CD8-positive, alpha-beta memory T cell (primary cell): ENCODE measurements around the gene SLC25A38. TPM values are rescaled to one million over a fixed set of nuclear protein-coding genes. Genes with fewer than 3 reads are reported as not detected.
A peak's percentile ranks its signal among the peaks of the same experiment; 100 is the strongest.

Experiments
- CTCF ChIA-PET: fragments of 350-600 bp; sonication (Branson Sonifier 250); formaldehyde crosslinking; loops from one replicate; lab custom pipeline; 2021; ENCODE audit warnings: antibody characterized with exemption; lab: Charles Lee
- POLR2A ChIA-PET: fragments of 350-600 bp; sonication (Branson Sonifier 250); formaldehyde crosslinking; loops from one replicate; lab custom pipeline; 2021; ENCODE audit warnings: antibody characterized with exemption; lab: Charles Lee
- DNase-seq, 5 donors: peaks; one replicate each; pipeline versions ENCODE4 v3.0.0 to v3.0.0-alpha.2; 2020 to 2022; ENCODE audit warnings: mixed read lengths in 1 of 5
- H3K27ac ChIP-seq: one replicate; pipeline ENCODE4 v1.7.0; 2013; ENCODE audit warnings: low read depth, mild to moderate bottlenecking, low read length, moderate library complexity
- H3K27me3 ChIP-seq: 2 replicates; pipeline ENCODE4 v1.7.0; 2013; ENCODE audit warnings: low read length, mild to moderate bottlenecking; ENCODE audit not compliant: insufficient read depth, poor library complexity, severe bottlenecking
- H3K36me3 ChIP-seq: 2 replicates; pipeline ENCODE4 v1.7.0; 2013; ENCODE audit warnings: mild to moderate bottlenecking, low read length, moderate library complexity; ENCODE audit not compliant: insufficient read depth
- H3K4me1 ChIP-seq: 2 replicates; pipeline ENCODE4 v1.7.0; 2013; ENCODE audit warnings: mild to moderate bottlenecking, low read length, moderate library complexity; ENCODE audit not compliant: insufficient read depth
- H3K4me3 ChIP-seq: 2 replicates; pipeline ENCODE4 v1.7.0; 2013; ENCODE audit warnings: mild to moderate bottlenecking, low read length
- H3K9me3 ChIP-seq: 2 replicates; pipeline ENCODE4 v1.7.0; 2013; ENCODE audit warnings: mild to moderate bottlenecking, low read length
- H3K27ac Mint-ChIP-seq, 8 donors: one replicate each; pipeline ENCODE4 v1.8.0; 2020 to 2021; ENCODE audit warnings: mixed read lengths in 8 of 8, mild to moderate bottlenecking in 6 of 8, inconsistent platforms in 3 of 8, moderate library complexity in 3 of 8
- H3K27me3 Mint-ChIP-seq, 2 donors: one replicate each; pipeline ENCODE4 v1.8.0; 2020 to 2021; ENCODE audit warnings: mixed read lengths in 2 of 2, mild to moderate bottlenecking in 1 of 2, moderate library complexity in 1 of 2
- H3K36me3 Mint-ChIP-seq, 3 donors: one replicate each; pipeline ENCODE4 v1.8.0; 2020 to 2021; ENCODE audit warnings: mixed read lengths in 3 of 3, inconsistent platforms in 1 of 3, mild to moderate bottlenecking in 1 of 3
- H3K4me1 Mint-ChIP-seq, 3 donors: one replicate each; pipeline ENCODE4 v1.8.0; 2020 to 2021; ENCODE audit warnings: mixed read lengths in 3 of 3, inconsistent platforms in 1 of 3, mild to moderate bottlenecking in 1 of 3
- H3K4me3 Mint-ChIP-seq, 7 donors: one replicate each; pipeline ENCODE4 v1.8.0; 2020 to 2021; ENCODE audit warnings: mixed read lengths in 7 of 7, mild to moderate bottlenecking in 6 of 7, moderate library complexity in 4 of 7, inconsistent platforms in 2 of 7
- H3K9me3 Mint-ChIP-seq, 5 donors: one replicate each; pipeline ENCODE4 v1.8.0; 2020 to 2022; ENCODE audit warnings: mixed read lengths in 5 of 5, mild to moderate bottlenecking in 3 of 5, moderate library complexity in 2 of 5, inconsistent platforms in 1 of 5
- polyA plus RNA-seq: library from polyadenylated mRNA; unstranded; fragments of 300-500 nt; fragmentation: Illumina TruSeq; gene quantifications from one replicate; pipeline ENCODE4 v1.2.3, GENCODE V29; 2021
- total RNA-seq, 2 experiments: library from RNA; stranded (reverse); gene quantifications; one replicate each; pipeline ENCODE4 v1.2.3, GENCODE V29; 2021

The SLC25A38 gene
- total and polyA plus RNA-seq, 3 experiments from 2014 or later, result 55.6 to 73.0 (median 71.3) TPM

DNA sequence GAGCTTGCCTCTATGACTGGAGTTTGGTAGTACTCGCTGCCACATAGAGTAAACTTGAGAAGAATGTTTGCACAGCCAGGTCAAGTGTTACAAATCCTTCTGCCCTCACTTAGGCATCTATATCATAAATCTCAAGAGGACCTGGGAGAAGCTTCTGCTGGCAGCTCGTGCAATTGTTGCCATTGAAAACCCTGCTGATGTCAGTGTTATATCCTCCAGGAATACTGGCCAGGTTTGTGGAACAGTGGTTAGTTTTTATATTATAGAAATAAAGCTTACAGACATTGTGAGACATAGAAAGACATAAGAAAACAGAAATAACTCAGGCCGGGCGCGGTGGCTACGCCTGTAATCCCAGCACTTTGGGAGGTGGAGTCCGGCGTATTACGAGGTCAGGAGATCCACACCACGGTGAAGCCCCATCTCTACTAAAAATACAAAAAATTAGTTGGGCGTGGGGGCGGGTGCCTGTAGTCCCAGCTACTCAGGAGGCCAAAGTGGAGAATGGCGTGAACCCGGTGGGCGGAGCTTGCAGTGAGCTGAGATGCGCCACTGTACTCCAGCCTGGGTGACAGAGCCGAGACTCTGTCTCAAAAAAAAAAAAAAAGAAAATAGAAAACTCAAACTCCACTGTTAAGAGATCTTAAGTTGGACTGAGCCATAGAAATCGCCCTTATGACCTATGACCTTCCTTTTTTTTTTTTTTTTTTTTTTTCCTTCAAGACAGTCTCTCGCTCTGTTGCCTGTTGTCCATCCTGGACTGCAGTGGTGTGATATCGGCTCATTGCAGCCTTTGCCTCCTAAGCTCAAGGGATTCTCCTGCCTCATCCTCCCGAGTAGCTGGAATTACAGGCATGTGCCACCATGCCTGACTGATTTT lies 25.6 kb downstream of the SLC25A38 start:
- Histone ChIP-seq H3K36me3 (peaks cover 44% of the 10 kb centered on the region), H3K27ac (no peak overlapping the region), H3K9me3 (no peaks in the 10 kb centered on the region), H3K27me3 (no peaks in the 10 kb centered on the region), H3K4me1 (peaks cover 40% of the 10 kb centered on the region), H3K4me3 (no peak overlapping the region)
- Mint-ChIP-seq H3K4me3 (peak overlapping the region; percentile 91 to 97 (median 96)), H3K9me3 (no peaks in the 10 kb centered on the region), H3K4me1 (peaks cover 48 to 63% (median 59%) of the 10 kb centered on the region in 3 donors), H3K27ac (peak overlapping the region; percentile 83 to 98 (median 96)), H3K27me3 (peaks cover 0 to 1% of the 10 kb centered on the region in 2 donors), H3K36me3 (peaks cover 12 to 69% (median 29%) of the 10 kb centered on the region in 3 donors)
- CTCF ChIA-PET, result interaction anchor here (1.7 to 4.3 kb wide), 4 partner anchors 8 to 38 kb away, joined by 6 to 26 read pairs (median 22); no protein-coding TSS in a partner anchor
- POLR2A ChIA-PET, result interaction anchor here (0.7 to 1.1 kb wide), 3 partner anchors 24 to 91 kb away, joined by 3 to 7 read pairs (median 3); no protein-coding TSS in a partner anchor
- peak in 4 of 5 donors; percentile 15 to 60 (median 38) for DNase-seq

DNA sequence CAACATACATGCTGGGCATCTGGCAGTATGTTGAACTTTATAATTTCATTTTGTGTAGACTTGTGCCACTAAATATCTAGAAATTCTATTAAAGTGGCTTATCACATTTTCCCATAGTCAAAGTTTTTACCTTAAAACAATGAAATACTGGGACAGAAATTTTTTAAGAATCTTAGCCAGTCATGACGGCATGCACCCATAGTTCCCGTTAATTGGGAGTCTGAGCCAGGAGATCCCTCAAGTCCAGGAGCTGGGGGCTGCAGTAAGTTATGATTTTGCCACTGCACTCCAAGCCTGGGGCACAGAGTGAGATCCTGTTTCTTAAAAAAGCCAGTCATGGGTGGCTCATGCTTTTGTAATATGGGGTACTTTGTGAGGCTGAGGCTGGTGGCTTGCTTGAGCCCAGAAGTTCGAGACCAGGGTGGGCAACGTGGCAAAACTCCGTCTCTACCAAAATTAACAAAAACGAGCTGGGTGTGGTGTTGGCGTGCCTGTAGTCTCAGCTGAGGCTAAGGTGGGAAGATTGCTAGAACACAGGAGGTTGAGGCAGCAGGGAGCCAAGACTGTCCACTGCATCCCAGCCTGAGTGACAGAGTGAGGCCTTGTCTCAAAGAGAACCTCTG lies 26.5 kb downstream of the SLC25A38 start:
- Mint-ChIP-seq H3K27me3 (peaks cover 0 to 1% of the 10 kb centered on the region in 2 donors), H3K4me1 (peaks cover 48 to 63% (median 59%) of the 10 kb centered on the region in 3 donors), H3K36me3 (peaks cover 12 to 78% (median 28%) of the 10 kb centered on the region in 3 donors), H3K9me3 (no peaks in the 10 kb centered on the region), H3K27ac (peak overlapping the region in 7 of 8 donors; percentile 33 to 98 (median 85)), H3K4me3 (peak overlapping the region; percentile 9 to 91 (median 50))
- POLR2A ChIA-PET, result interaction anchor here (0.7 kb wide), 1 partner anchor 90 kb away, joined by 7 read pairs; no protein-coding TSS in a partner anchor
- DNase-seq, result no peak
- CTCF ChIA-PET, result interaction anchor here (4.1 kb wide), 1 partner anchor 7 kb away, joined by 26 read pairs; no protein-coding TSS in a partner anchor
- H3K27ac ChIP-seq, result no peak overlapping the region
- H3K4me1 ChIP-seq, result peaks cover 40% of the 10 kb centered on the region
- no peaks in the 10 kb centered on the region for H3K9me3 ChIP-seq
- peaks cover 44% of the 10 kb centered on the region for H3K36me3 ChIP-seq
- no peak overlapping the region for H3K4me3 ChIP-seq
- H3K27me3 ChIP-seq, result no peaks in the 10 kb centered on the region

DNA sequence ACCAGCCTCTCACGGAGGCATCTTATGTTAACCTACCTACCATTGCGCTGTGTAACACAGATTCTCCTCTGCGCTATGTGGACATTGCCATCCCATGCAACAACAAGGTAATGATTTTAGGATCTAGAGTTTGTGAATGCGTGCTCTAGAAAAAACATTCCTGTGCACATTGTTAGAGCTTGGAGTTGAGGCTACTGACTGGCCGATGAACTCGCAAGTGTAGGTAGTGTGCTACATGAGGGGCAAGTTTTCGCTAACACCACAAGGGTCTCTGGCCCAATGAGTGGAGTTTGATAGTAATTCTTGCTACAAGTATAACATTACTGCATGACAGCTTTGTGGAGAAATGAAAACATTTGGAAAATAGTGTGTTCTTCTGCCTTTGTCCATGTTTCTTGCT lies 27.7 kb downstream of the SLC25A38 start:
- Histone ChIP-seq H3K4me3 (no peak overlapping the region), H3K4me1 (peaks cover 35% of the 10 kb centered on the region), H3K27me3 (no peaks in the 10 kb centered on the region), H3K36me3 (peaks cover 44% of the 10 kb centered on the region), H3K9me3 (no peaks in the 10 kb centered on the region), H3K27ac (no peak overlapping the region)
- ChIA-PET POLR2A (no interaction called here), CTCF (interaction anchor here (1.3 kb wide), 1 partner anchor 11 kb away, joined by 3 read pairs; no protein-coding TSS in a partner anchor)
- no peak for DNase-seq
- peak overlapping the region in 6 of 8 donors; percentile 13 to 83 (median 32) for H3K27ac Mint-ChIP-seq
- H3K4me3 Mint-ChIP-seq, result peak overlapping the region in 2 of 7 donors; percentile 9 to 28
- H3K27me3 Mint-ChIP-seq, result peaks cover 0 to 1% of the 10 kb centered on the region in 2 donors
- H3K36me3 Mint-ChIP-seq, result peaks cover 12 to 82% (median 28%) of the 10 kb centered on the region in 3 donors
- H3K9me3 Mint-ChIP-seq, result no peaks in the 10 kb centered on the region
- H3K4me1 Mint-ChIP-seq, result peaks cover 46 to 59% (median 59%) of the 10 kb centered on the region in 3 donors

DNA sequence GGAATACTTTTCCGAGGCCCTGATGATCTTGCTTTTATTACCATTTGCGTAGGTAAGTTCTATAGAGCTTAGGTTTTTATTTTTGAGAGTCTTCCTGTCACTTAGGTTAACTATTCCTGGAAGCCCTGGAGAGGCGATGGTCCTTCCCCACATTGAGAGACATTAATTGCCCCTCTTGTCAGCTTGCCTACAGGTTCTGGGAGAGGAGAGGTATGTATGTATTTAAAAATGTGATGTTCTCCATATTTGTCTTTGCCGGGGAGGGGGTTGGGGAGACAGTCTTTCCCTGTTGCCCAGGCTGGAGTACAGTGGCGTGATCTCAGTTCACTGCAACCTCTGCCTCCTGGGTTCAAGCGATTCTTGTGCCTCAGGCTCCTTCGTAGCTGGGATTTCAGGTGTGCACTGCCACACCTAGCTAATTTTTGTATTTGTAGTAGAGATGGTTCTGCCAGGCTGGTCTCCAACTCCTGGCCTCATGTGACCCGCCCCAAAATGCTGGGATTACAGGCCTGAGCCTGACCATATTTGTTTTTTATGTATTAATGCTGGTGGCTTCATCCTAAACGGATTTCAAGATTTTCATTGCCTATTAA lies 29.6 kb downstream of the SLC25A38 start:
- no peak overlapping the region for H3K4me3 ChIP-seq
- Mint-ChIP-seq H3K27me3 (peaks cover 0 to 2% of the 10 kb centered on the region in 2 donors), H3K4me1 (peaks cover 35 to 51% (median 50%) of the 10 kb centered on the region in 3 donors), H3K27ac (peak overlapping the region in 4 of 8 donors; percentile 58 to 72 (median 68)), H3K9me3 (no peaks in the 10 kb centered on the region), H3K36me3 (peaks cover 11 to 74% (median 25%) of the 10 kb centered on the region in 3 donors), H3K4me3 (peak overlapping the region in 1 of 7 donors; percentile 52)
- H3K27ac ChIP-seq, result no peak overlapping the region
- POLR2A ChIA-PET, result no interaction called here
- CTCF ChIA-PET, result no interaction called here
- H3K36me3 ChIP-seq, result peaks cover 43% of the 10 kb centered on the region
- H3K9me3 ChIP-seq, result no peaks in the 10 kb centered on the region
- DNase-seq, result no peak
- no peaks in the 10 kb centered on the region for H3K27me3 ChIP-seq
- H3K4me1 ChIP-seq, result peaks cover 25% of the 10 kb centered on the region

DNA sequence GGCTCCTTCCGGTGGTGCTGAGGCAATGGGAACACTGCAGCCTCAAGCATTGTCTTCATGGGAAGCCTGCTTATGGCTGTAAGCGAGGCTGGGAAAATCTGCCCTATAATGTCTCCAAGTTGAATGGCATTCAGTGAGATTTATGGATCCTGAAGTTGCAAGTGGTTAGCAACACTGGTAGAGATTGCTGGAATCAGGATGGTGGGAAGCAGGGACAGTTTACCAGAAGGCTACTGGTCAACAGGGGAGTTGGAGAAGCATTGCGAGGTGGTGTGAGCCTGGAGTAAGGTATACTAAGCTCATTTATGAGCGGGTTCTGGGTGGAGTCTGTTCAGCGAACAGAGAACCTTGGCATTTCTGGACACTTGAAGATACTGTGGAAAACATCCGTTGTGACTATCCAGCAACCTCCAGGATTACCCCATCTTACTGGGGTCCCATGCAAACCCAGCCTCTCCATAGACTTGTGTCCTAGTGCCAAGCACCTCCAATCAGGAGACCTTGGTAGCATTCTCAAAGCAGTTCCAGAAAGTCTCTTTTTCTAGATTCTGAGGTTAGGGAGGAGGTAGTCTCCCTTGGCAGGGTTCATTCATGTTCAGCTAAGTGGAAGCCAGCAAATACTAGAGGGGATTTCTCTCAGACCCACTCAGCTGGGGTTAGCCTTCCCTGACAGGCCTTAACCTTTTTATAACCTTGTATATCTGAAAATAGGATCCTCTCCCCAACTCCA lies 30.7 kb downstream of the SLC25A38 start:
- Mint-ChIP-seq H3K4me1 (peaks cover 26 to 45% (median 44%) of the 10 kb centered on the region in 3 donors), H3K27me3 (peaks cover 0 to 2% of the 10 kb centered on the region in 2 donors), H3K36me3 (peaks cover 6 to 63% (median 21%) of the 10 kb centered on the region in 3 donors), H3K27ac (peak overlapping the region in 6 of 8 donors; percentile 1 to 72 (median 52)), H3K4me3 (no peak overlapping the region), H3K9me3 (no peaks in the 10 kb centered on the region)
- H3K9me3 ChIP-seq, result no peaks in the 10 kb centered on the region
- DNase-seq, result no peak
- no peak overlapping the region for H3K27ac ChIP-seq
- ChIA-PET CTCF (no interaction called here), POLR2A (no interaction called here)
- H3K4me1 ChIP-seq, result peaks cover 15% of the 10 kb centered on the region
- H3K36me3 ChIP-seq, result peaks cover 32% of the 10 kb centered on the region
- no peaks in the 10 kb centered on the region for H3K27me3 ChIP-seq
- H3K4me3 ChIP-seq, result no peak overlapping the region

DNA sequence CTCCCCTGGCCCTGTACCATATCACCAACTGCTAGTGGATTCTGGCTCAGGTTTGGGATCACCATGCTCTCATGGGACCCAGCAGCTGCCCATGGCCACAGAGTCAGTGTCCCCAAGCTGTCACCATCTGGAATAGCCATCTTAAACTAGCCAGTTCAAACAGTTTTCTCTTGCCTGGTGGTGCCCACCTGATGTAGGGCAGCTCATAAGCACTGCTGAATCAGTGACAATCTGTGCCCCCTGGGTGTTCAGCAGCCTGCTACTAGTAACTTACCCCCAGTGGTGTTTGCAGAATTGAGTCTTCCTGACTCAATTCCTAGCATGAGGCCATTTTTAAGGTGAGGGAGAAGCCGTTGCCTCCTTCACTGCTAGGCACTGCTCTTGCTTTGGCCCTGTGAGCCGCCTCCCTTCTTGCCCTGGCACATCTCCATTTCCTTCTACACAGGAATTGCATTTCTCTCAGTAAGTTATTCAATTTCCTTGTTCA lies 31.3 kb downstream of the SLC25A38 start:
- Histone ChIP-seq H3K36me3 (peaks cover 28% of the 10 kb centered on the region), H3K27me3 (no peaks in the 10 kb centered on the region), H3K9me3 (no peaks in the 10 kb centered on the region), H3K27ac (no peak overlapping the region), H3K4me3 (no peak overlapping the region), H3K4me1 (peaks cover 9% of the 10 kb centered on the region)
- ChIA-PET CTCF (interaction anchor here (1.0 to 3.9 kb wide), 2 partner anchors 7 to 760 kb away, joined by 3 to 26 read pairs; partner anchors contain the start of gene RPSA), POLR2A (interaction anchor here (0.7 kb wide), 1 partner anchor 124 kb away, joined by 4 read pairs; no protein-coding TSS in a partner anchor)
- Mint-ChIP-seq H3K36me3 (peaks cover 6 to 57% (median 21%) of the 10 kb centered on the region in 3 donors), H3K4me1 (peaks cover 22 to 38% (median 37%) of the 10 kb centered on the region in 3 donors), H3K4me3 (no peak overlapping the region), H3K27me3 (peaks cover 0 to 2% of the 10 kb centered on the region in 2 donors), H3K9me3 (no peaks in the 10 kb centered on the region), H3K27ac (peak overlapping the region in 7 of 8 donors; percentile 1 to 80 (median 33))
- no peak for DNase-seq
